Prostate gland (tissue), 2 donors: ENCODE results near the gene UBE2E1. TPM values are rescaled to one million over a fixed set of nuclear protein-coding genes. Genes with fewer than 3 reads are reported as not detected.

Experiments
- DNase-seq: peaks from one replicate; pipeline ENCODE4 v3.0.0-alpha.2; 2019; ENCODE audit warnings: low spot score
- H3K27ac ChIP-seq, 2 donors: fragments of 200-600 bp; sonication (generic); 2 replicates each; pipeline ENCODE4 v1.5.1; 2017 to 2019
- H3K27me3 ChIP-seq: fragments of 200-600 bp; sonication (generic); replicated peaks from 2 replicates; pipeline ENCODE4 v1.5.1; 2019; ENCODE audit not compliant: insufficient read depth
- H3K36me3 ChIP-seq, 2 donors: fragments of 200-600 bp; sonication (generic); 1 replicate in 1 of 2; 2 replicates in 1 of 2; pipeline versions ENCODE4 v1.5.1 to v1.8.1; 2017 to 2019
- H3K4me1 ChIP-seq: fragments of 200-600 bp; sonication (generic); replicated peaks from 2 replicates; pipeline ENCODE4 v1.5.1; 2019
- H3K4me3 ChIP-seq, 2 donors: fragments of 200-600 bp; sonication (generic); 2 replicates each; pipeline ENCODE4 v1.5.1; 2017 to 2019
- H3K9me3 ChIP-seq: fragments of 200-600 bp; sonication (generic); 2 replicates; pipeline ENCODE4 v1.5.1; 2017
- POLR2A ChIP-seq: fragments of 450-650 bp; IDR thresholded peaks from one replicate; pipeline ENCODE4 v1.6.1; 2016; ENCODE audit warnings: antibody characterized with exemption, mild to moderate bottlenecking
- POLR2AphosphoS5 ChIP-seq: sonication (generic); formaldehyde crosslinking; IDR thresholded peaks from one replicate; pipeline ENCODE4 v1.6.1; 2017; ENCODE audit warnings: antibody characterized with exemption
- WGBS: methylation state at CpG from one replicate; pipeline ENCODE4 v1.1.5; 2018; 5-methylcytosine and 5-hydroxymethylcytosine counted together
- intact Hi-C: fragments of 100-400 bp; cut with DNase I; formaldehyde crosslinking; loops from one replicate; pipeline ENCODE4 v1.14.2; 2022
- total RNA-seq, 2 donors: library from RNA; depleted of rRNA; stranded (reverse); fragments of >200 nt; gene quantifications; one replicate each; pipeline ENCODE4 v1.1.0, GENCODE V29; 2016
- TF ChIP-seq, protein P1 (sequence below), 4 experiments: fragments of 200-600 bp in 2 of 4; fragments of 450-650 bp in 2 of 4; sonication (generic) in 2 of 4; IDR thresholded peaks; 1 replicate in 3 of 4; 2 replicates in 1 of 4; pipeline ENCODE4 v1.5.1; 2016 to 2019; ENCODE audit warnings: antibody characterized with exemption in 4 of 4, mild to moderate bottlenecking in 2 of 4, moderate library complexity in 2 of 4

UBE2E1 gene
- total RNA-seq, 2 donors from 2014 or later: 77.8 to 92.1 TPM

DNA sequence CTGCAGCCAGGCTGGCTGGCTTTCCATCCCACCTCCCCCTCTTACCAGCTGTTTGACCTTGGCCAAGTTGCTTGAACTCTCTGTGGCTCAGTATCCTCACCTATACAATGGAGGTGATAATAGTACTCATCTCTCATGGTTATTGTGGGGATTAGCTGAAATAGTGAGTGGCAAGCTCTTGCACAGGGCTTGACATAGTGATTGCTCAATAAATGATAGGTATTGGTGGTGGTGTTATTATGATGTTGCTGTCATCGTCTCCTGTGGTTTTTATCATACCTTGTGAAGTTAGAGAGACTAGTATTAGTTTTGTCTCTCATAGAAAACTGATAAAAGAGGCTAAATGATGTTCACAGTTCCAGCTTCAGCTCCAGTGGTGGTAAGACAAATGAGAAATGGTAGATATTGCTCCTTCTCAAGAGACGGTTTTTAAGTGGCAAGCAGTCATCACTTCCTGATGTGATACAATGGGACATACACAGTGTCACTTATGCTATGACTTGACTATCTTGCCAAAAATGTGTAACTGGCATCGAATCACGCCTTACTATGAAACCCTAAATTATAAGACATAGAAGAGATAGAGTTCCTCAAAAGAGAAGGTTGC, 12.1 kb upstream of the UBE2E1 start:
- TF ChIP-seq POLR2A (no peak), POLR2AphosphoS5 (no peak)
- TF ChIP-seq, protein P1, sequence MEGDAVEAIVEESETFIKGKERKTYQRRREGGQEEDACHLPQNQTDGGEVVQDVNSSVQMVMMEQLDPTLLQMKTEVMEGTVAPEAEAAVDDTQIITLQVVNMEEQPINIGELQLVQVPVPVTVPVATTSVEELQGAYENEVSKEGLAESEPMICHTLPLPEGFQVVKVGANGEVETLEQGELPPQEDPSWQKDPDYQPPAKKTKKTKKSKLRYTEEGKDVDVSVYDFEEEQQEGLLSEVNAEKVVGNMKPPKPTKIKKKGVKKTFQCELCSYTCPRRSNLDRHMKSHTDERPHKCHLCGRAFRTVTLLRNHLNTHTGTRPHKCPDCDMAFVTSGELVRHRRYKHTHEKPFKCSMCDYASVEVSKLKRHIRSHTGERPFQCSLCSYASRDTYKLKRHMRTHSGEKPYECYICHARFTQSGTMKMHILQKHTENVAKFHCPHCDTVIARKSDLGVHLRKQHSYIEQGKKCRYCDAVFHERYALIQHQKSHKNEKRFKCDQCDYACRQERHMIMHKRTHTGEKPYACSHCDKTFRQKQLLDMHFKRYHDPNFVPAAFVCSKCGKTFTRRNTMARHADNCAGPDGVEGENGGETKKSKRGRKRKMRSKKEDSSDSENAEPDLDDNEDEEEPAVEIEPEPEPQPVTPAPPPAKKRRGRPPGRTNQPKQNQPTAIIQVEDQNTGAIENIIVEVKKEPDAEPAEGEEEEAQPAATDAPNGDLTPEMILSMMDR (IDR thresholded peaks at IDR 0.05): no peak
- H3K9me3 ChIP-seq: no peaks in the 10 kb centered on the region
- no peaks in the 10 kb centered on the region for H3K4me1 ChIP-seq
- H3K27ac ChIP-seq: no peak overlapping the region
- 86% methylated on average over 4 of the region's 4 CpGs for whole genome bisulfite sequencing
- no peaks in the 10 kb centered on the region for H3K36me3 ChIP-seq
- no peaks in the 10 kb centered on the region for H3K27me3 ChIP-seq
- no peak overlapping the region for H3K4me3 ChIP-seq
- DNase-seq: no peak
- intact Hi-C loops: no loop called here

DNA sequence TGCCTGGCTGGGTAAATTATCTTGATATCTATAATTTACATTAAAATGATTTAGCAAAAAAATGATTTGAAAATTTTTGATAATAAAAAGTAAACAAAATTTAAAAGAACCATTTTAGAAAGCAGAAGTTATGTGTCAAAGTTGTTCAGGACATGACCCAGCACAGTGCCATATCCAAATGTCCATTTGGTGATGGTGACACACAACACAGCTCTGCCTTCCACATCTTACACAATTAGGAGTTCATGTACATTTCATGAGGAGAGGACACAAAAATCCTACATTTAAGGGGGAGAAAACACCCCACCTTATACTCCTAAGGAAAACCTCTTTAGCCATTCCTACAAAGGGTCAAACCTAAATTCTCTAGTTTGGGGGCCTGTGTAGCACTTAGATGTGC, 10.7 kb upstream of the UBE2E1 start:
- TF ChIP-seq POLR2A (no peak), POLR2AphosphoS5 (no peak)
- TF ChIP-seq, protein P1 (IDR thresholded peaks at IDR 0.05): no peak
- no peak for DNase-seq
- Histone ChIP-seq H3K36me3 (no peaks in the 10 kb centered on the region), H3K27ac (no peak overlapping the region), H3K27me3 (no peaks in the 10 kb centered on the region), H3K4me1 (no peaks in the 10 kb centered on the region), H3K4me3 (no peak overlapping the region), H3K9me3 (no peaks in the 10 kb centered on the region)
- intact Hi-C loops: no loop called here

DNA sequence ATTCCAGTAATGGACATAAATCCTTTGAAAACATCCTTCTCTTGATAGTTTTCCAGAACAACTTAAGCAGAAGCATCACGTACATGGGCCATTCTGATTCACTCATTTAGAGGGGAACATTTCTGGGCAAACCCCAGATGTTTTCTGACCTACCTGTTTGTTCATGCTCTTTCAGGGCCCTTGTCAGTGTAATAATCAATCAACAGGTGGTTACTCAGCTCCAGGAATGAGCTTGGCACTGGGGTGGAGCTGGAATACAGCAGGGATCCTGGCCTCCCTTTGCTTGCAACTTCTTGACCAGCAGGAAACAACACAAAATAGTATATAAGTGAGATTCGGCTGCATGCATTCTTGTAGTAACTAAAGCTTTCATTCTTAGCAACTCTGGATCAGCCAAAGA, 9.2 kb upstream of the UBE2E1 start:
- no peaks in the 10 kb centered on the region for H3K9me3 ChIP-seq
- H3K27ac ChIP-seq: no peak overlapping the region
- H3K36me3 ChIP-seq: no peaks in the 10 kb centered on the region
- TF ChIP-seq POLR2A: no peak
- no peak for TF ChIP-seq POLR2AphosphoS5
- intact Hi-C loops: no loop called here
- no peaks in the 10 kb centered on the region for H3K4me1 ChIP-seq
- H3K4me3 ChIP-seq: no peak overlapping the region
- WGBS: 72% methylated on average over 2 of the region's 2 CpGs
- no peaks in the 10 kb centered on the region for H3K27me3 ChIP-seq
- DNase-seq: no peak

DNA sequence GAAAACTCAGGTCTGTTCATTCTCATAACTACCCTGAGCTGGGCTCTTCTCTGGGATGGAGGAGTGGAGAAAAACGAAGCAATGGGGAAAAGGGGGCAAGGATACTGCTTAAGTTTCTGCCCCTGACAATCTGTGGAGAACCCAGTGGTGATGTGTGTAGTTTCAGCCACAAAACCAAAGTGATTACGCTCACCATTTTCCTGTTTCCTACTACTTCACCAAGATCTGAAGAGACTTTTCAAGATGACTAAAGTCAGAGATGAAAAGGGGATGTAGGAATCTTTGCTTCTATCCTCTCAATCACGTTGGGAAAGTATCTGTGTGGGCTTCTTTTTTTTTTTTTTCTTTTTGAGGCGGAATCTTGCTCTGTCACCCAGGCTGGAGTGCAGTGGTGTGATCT, 8.3 kb upstream of the UBE2E1 start:
- WGBS: 83% methylated on average over 4 of the region's 4 CpGs
- no peak for TF ChIP-seq POLR2AphosphoS5
- TF ChIP-seq POLR2A: no peak
- TF ChIP-seq, protein P1 (IDR thresholded peaks at IDR 0.05): no peak
- no peak overlapping the region for H3K4me3 ChIP-seq
- H3K9me3 ChIP-seq: no peaks in the 10 kb centered on the region
- H3K27me3 ChIP-seq: no peaks in the 10 kb centered on the region
- no peaks in the 10 kb centered on the region for H3K4me1 ChIP-seq
- no peak for DNase-seq
- H3K27ac ChIP-seq: no peak overlapping the region
- no peaks in the 10 kb centered on the region for H3K36me3 ChIP-seq
- intact Hi-C loops: no loop called here

DNA sequence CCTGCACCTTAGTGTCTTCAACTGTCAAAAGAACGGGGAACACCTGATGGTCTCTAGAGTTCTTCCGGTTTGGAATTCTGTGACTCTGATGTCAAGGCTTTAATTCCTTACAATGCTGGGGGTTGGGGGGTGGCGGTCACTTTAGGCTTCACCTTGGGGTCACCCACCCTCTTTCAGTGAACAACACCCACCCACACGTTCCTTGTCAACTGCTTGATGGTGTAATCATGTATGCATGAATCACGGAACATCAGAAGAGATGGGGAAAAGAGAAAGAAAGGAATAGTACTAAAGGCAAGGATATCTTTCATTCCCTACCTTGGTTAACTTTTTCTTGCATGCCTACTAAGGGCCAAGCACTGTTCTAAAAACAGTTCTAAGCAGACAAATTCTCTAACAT, 7.3 kb upstream of the UBE2E1 start:
- H3K27ac ChIP-seq: no peak overlapping the region
- H3K4me1 ChIP-seq: no peaks in the 10 kb centered on the region
- intact Hi-C loops: no loop called here
- no peaks in the 10 kb centered on the region for H3K9me3 ChIP-seq
- no peaks in the 10 kb centered on the region for H3K27me3 ChIP-seq
- TF ChIP-seq, protein P1 (IDR thresholded peaks at IDR 0.05): no peak
- no peak for TF ChIP-seq POLR2AphosphoS5
- TF ChIP-seq POLR2A: no peak
- H3K36me3 ChIP-seq: no peaks in the 10 kb centered on the region
- DNase-seq: no peak
- WGBS: 94% methylated on average over 5 of the region's 5 CpGs
- no peak overlapping the region for H3K4me3 ChIP-seq
